CD4-positive, CD25-positive, alpha-beta regulatory T cell (primary cell): ENCODE results near the gene STRADA. TPM values are rescaled to one million over a fixed set of nuclear protein-coding genes. Genes with fewer than 3 reads are reported as not detected.
A peak's percentile ranks its signal among the peaks of the same experiment; 100 is the strongest.

Source experiments
- ATAC-seq, 2 donors: fragments of 150-1000 bp; cut with Tn5 transposase; one replicate each; pipeline ENCODE4 v1.10.0; 2021; ENCODE audit warnings: low read depth in 2 of 2, moderate number of reproducible peaks in 2 of 2, moderate library complexity in 1 of 2
- DNase-seq, 3 donors: peaks; one replicate each; pipeline versions ENCODE4 v3.0.0 to v3.0.0-alpha.2; 2012 to 2022; ENCODE audit warnings: mixed read lengths in 1 of 3
- H3K27ac ChIP-seq: one replicate; pipeline ENCODE4 v1.7.0; 2013; ENCODE audit warnings: mild to moderate bottlenecking, low read length; ENCODE audit not compliant: insufficient read depth, poor library complexity, severe bottlenecking
- H3K27me3 ChIP-seq: one replicate; pipeline ENCODE4 v1.7.0; 2013; ENCODE audit warnings: low read length; ENCODE audit not compliant: control insufficient read depth, insufficient read depth
- H3K36me3 ChIP-seq: one replicate; pipeline ENCODE4 v1.7.0; 2013; ENCODE audit warnings: mild to moderate bottlenecking, low read length, moderate library complexity; ENCODE audit not compliant: control insufficient read depth, insufficient read depth
- H3K4me1 ChIP-seq: 2 replicates; pipeline ENCODE4 v1.7.0; 2013; ENCODE audit warnings: mild to moderate bottlenecking, low read length; ENCODE audit not compliant: insufficient read depth, control insufficient read depth, poor library complexity, severe bottlenecking
- H3K4me3 ChIP-seq: one replicate; pipeline ENCODE4 v1.7.0; 2013; ENCODE audit warnings: low read depth, mild to moderate bottlenecking, low read length, moderate library complexity
- H3K9me3 ChIP-seq, 2 experiments: 1 replicate in 1 of 2; 2 replicates in 1 of 2; pipeline ENCODE4 v1.7.0; 2013; ENCODE audit warnings: low read length in 2 of 2, mild to moderate bottlenecking in 1 of 2, moderate library complexity in 1 of 2; ENCODE audit not compliant: control insufficient read depth in 2 of 2
- H3K27ac Mint-ChIP-seq, 3 donors: one replicate each; pipeline ENCODE4 v1.8.0; 2020 to 2022; ENCODE audit warnings: mild to moderate bottlenecking in 3 of 3, mixed read lengths in 3 of 3, moderate library complexity in 2 of 3
- H3K27me3 Mint-ChIP-seq: one replicate; pipeline ENCODE4 v1.8.0; 2022; ENCODE audit warnings: mild to moderate bottlenecking, mixed read lengths
- H3K36me3 Mint-ChIP-seq: one replicate; pipeline ENCODE4 v1.8.0; 2020; ENCODE audit warnings: mixed read lengths
- H3K4me1 Mint-ChIP-seq, 4 donors: one replicate each; pipeline ENCODE4 v1.8.0; 2020 to 2022; ENCODE audit warnings: mixed read lengths in 4 of 4, mild to moderate bottlenecking in 1 of 4
- H3K4me3 Mint-ChIP-seq, 4 donors: one replicate each; pipeline ENCODE4 v1.8.0; 2020 to 2022; ENCODE audit warnings: mild to moderate bottlenecking in 4 of 4, mixed read lengths in 4 of 4, moderate library complexity in 3 of 4
- H3K9me3 Mint-ChIP-seq, 7 donors: one replicate each; pipeline ENCODE4 v1.8.0; 2020 to 2022; ENCODE audit warnings: mixed read lengths in 7 of 7, mild to moderate bottlenecking in 3 of 7, moderate library complexity in 2 of 7
- polyA plus RNA-seq, 4 donors: library from polyadenylated mRNA; unstranded; fragments of 300-500 nt; fragmentation: Illumina TruSeq; gene quantifications; one replicate each; pipeline ENCODE4 v1.2.3, GENCODE V29; 2021
- total RNA-seq: library from RNA; stranded (reverse); gene quantifications from one replicate; pipeline ENCODE4 v1.2.3, GENCODE V29; 2022

Gene STRADA
- total and polyA plus RNA-seq, 5 donors from 2014 or later, result 20.0 to 47.8 (median 24.1) TPM

GRCh38 chr17:63766754-63767153 lies 25.2 kb upstream of the STRADA start:
- Mint-ChIP-seq H3K4me3 (peak overlapping the region in 2 of 4 donors; percentile 23 to 32), H3K27ac (peak overlapping the region; percentile 33 to 66 (median 59)), H3K4me1 (peaks cover 22 to 61% (median 35%) of the 10 kb centered on the region in 4 donors), H3K27me3 (no peaks in the 10 kb centered on the region), H3K36me3 (peaks cover 20% of the 10 kb centered on the region), H3K9me3 (no peaks in the 10 kb centered on the region)
- DNase-seq, result no peak
- no peak for ATAC-seq
- Histone ChIP-seq H3K27ac (no peak overlapping the region), H3K4me1 (peaks cover 17% of the 10 kb centered on the region), H3K36me3 (peaks cover 44% of the 10 kb centered on the region), H3K4me3 (no peak overlapping the region), H3K27me3 (no peaks in the 10 kb centered on the region), H3K9me3 (no peaks in the 10 kb centered on the region)

DNA sequence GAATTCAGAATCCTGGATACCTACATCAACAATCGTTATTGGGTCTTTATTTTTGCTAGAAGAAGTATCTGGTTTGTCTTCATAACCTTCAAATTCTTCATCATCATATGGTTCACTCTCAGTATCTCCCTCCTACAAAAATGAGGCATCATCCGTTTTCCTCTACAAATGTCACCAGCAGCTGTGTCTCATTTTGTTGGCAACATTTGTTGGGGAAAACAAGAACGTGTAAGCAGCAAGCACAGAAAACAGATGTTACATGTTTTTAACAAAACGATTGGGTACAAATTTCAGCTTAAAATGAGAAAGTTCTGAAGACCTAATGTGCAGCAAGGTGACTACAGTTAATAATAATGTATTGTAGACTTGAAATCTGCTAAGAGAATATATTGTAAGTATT lies 23.1 kb upstream of the STRADA start:
- Mint-ChIP-seq H3K4me3 (no peak overlapping the region), H3K4me1 (peaks cover 22 to 45% (median 28%) of the 10 kb centered on the region in 4 donors), H3K36me3 (peaks cover 23% of the 10 kb centered on the region), H3K9me3 (no peaks in the 10 kb centered on the region), H3K27me3 (no peaks in the 10 kb centered on the region), H3K27ac (no peak overlapping the region)
- Histone ChIP-seq H3K27ac (no peak overlapping the region), H3K9me3 (no peaks in the 10 kb centered on the region), H3K4me1 (peaks cover 4% of the 10 kb centered on the region), H3K36me3 (peaks cover 59% of the 10 kb centered on the region), H3K4me3 (no peak overlapping the region), H3K27me3 (no peaks in the 10 kb centered on the region)
- ATAC-seq (no peak), DNase-seq (no peak)

GRCh38 chr17:63762161-63763078 lies 20.8 kb upstream of the STRADA start:
- no peak overlapping the region for H3K4me3 Mint-ChIP-seq
- H3K9me3 Mint-ChIP-seq, result no peaks in the 10 kb centered on the region
- H3K27ac Mint-ChIP-seq, result peak overlapping the region in 2 of 3 donors; percentile 11 to 57
- no peak overlapping the region for H3K4me3 ChIP-seq
- H3K27me3 Mint-ChIP-seq, result no peaks in the 10 kb centered on the region
- DNase-seq (no peak), ATAC-seq (no peak)
- no peaks in the 10 kb centered on the region for H3K27me3 ChIP-seq
- H3K4me1 Mint-ChIP-seq, result peaks cover 19 to 28% (median 20%) of the 10 kb centered on the region in 4 donors
- peaks cover 4% of the 10 kb centered on the region for H3K4me1 ChIP-seq
- H3K36me3 ChIP-seq, result peaks cover 68% of the 10 kb centered on the region
- no peak overlapping the region for H3K27ac ChIP-seq
- peaks cover 31% of the 10 kb centered on the region for H3K36me3 Mint-ChIP-seq
- no peaks in the 10 kb centered on the region for H3K9me3 ChIP-seq

DNA sequence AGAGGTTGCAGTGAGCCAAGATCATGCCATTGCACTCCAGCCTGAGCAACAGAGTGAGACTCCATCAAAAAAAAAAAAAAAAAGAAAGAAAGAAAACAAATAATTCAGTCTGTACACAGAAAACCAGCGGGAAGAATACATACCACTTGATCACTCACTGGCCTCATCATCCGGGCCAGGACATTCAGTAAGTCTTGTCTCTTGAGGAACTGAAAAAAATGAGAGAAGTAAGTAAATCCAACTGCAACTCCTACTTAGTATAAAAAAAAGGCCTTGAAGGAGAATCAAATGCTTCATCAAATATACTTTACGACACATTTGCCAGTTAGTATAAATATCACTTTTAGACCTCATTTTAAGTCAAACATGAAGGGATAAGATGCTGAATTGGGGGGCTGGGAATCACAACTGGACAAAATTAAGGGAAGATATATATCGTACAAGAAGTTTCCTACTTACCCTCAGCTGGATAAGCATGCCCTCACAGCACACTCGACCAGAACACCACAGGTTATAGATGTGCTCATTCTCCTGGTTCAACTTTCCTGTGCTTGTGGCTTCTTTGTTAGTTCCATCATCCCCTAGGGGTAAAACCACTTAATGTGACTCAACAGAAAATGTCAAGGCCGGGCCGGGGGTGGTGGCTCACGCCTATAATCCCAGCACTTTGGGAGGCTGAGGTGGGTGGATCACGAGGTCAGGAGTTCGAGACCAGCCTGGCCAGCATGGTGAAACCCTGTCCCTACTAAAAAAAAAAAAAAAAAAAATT lies 19.4 kb upstream of the STRADA start:
- no peaks in the 10 kb centered on the region for H3K27me3 ChIP-seq
- Mint-ChIP-seq H3K4me1 (peaks cover 8 to 13% (median 9%) of the 10 kb centered on the region in 4 donors), H3K27me3 (no peaks in the 10 kb centered on the region), H3K9me3 (no peaks in the 10 kb centered on the region), H3K4me3 (no peak overlapping the region), H3K36me3 (peaks cover 35% of the 10 kb centered on the region), H3K27ac (peak overlapping the region in 2 of 3 donors; percentile 31 to 63)
- H3K36me3 ChIP-seq, result peaks cover 83% of the 10 kb centered on the region
- H3K4me1 ChIP-seq, result peaks cover 3% of the 10 kb centered on the region
- H3K27ac ChIP-seq, result no peak overlapping the region
- no peak overlapping the region for H3K4me3 ChIP-seq
- ATAC-seq (no peak), DNase-seq (no peak)
- no peaks in the 10 kb centered on the region for H3K9me3 ChIP-seq

- Histone ChIP-seq H3K27ac (no peak overlapping the region), H3K4me1 (no peaks in the 10 kb centered on the region), H3K36me3 (peaks cover 82% of the 10 kb centered on the region), H3K9me3 (no peaks in the 10 kb centered on the region), H3K27me3 (no peaks in the 10 kb centered on the region), H3K4me3 (no peak overlapping the region)
- Mint-ChIP-seq H3K27me3 (no peaks in the 10 kb centered on the region), H3K4me3 (no peak overlapping the region), H3K4me1 (peaks cover 0 to 6% (median 4%) of the 10 kb centered on the region in 4 donors), H3K27ac (peak overlapping the region in 2 of 3 donors; percentile 64 to 70), H3K36me3 (peaks cover 31% of the 10 kb centered on the region), H3K9me3 (no peaks in the 10 kb centered on the region)
- DNase-seq (no peak), ATAC-seq (no peak)
These were observed 16.8 kb upstream of the STRADA start for GRCh38 chr17:63758428-63758827.

DNA sequence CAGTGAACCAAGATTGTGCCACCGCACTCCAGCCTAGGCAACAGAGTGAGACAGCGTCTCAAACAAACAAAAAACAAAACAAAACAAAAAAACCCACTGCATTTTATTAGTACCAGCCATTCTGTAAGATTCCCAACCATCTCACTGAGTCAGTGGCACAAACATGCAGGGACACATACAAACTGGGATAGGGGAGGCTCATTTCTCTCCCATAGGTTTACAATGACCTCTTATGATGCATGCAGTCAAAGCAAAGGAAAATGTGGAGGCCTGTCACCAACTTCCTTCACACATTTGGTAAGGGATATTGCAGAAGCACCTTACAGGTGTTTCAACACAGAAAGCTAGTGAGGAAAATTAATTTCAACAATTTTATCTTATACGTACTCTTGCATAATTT lies 12.4 kb upstream of the STRADA start:
- peaks cover 64% of the 10 kb centered on the region for H3K36me3 ChIP-seq
- no peak overlapping the region for H3K27ac ChIP-seq

GRCh38 chr17:63753215-63753614 lies 11.6 kb upstream of the STRADA start:
- no peaks in the 10 kb centered on the region for H3K27me3 ChIP-seq
- H3K9me3 ChIP-seq, result no peaks in the 10 kb centered on the region
- Mint-ChIP-seq H3K4me3 (no peak overlapping the region), H3K9me3 (peaks cover 0 to 1% (median 0%) of the 10 kb centered on the region in 7 donors), H3K36me3 (peaks cover 34% of the 10 kb centered on the region), H3K4me1 (peaks cover 6 to 17% (median 14%) of the 10 kb centered on the region in 4 donors), H3K27me3 (no peaks in the 10 kb centered on the region), H3K27ac (peak overlapping the region in 2 of 3 donors; percentile 62 to 66)
- ATAC-seq (no peak), DNase-seq (no peak)
- H3K36me3 ChIP-seq, result peaks cover 56% of the 10 kb centered on the region
- peak overlapping the region; percentile 15 for H3K27ac ChIP-seq
- peaks cover 10% of the 10 kb centered on the region for H3K4me1 ChIP-seq
- no peak overlapping the region for H3K4me3 ChIP-seq

More for the DNA sequence above, 12.4 kb upstream of the STRADA start:
- Histone ChIP-seq H3K27me3 (no peaks in the 10 kb centered on the region), H3K4me1 (peaks cover 10% of the 10 kb centered on the region), H3K4me3 (no peak overlapping the region), H3K9me3 (no peaks in the 10 kb centered on the region)
- H3K27me3 Mint-ChIP-seq, result no peaks in the 10 kb centered on the region
- peaks cover 34% of the 10 kb centered on the region for H3K36me3 Mint-ChIP-seq
- peaks cover 0 to 1% (median 0%) of the 10 kb centered on the region in 7 donors for H3K9me3 Mint-ChIP-seq
- no peak overlapping the region for H3K27ac Mint-ChIP-seq
- DNase-seq, result no peak
- H3K4me3 Mint-ChIP-seq, result no peak overlapping the region
- peaks cover 10 to 17% (median 14%) of the 10 kb centered on the region in 4 donors for H3K4me1 Mint-ChIP-seq
- ATAC-seq, result no peak
